GM21367 (cell line): ENCODE measurements around the gene ACTMAP.

Experiments used
- ATAC-seq: cut with Tn5 transposase; IDR thresholded peaks from one replicate; pipeline ENCODE4 v1.9.1; 2021; ENCODE audit not compliant: unreplicated experiment

Gene ACTMAP

DNA sequence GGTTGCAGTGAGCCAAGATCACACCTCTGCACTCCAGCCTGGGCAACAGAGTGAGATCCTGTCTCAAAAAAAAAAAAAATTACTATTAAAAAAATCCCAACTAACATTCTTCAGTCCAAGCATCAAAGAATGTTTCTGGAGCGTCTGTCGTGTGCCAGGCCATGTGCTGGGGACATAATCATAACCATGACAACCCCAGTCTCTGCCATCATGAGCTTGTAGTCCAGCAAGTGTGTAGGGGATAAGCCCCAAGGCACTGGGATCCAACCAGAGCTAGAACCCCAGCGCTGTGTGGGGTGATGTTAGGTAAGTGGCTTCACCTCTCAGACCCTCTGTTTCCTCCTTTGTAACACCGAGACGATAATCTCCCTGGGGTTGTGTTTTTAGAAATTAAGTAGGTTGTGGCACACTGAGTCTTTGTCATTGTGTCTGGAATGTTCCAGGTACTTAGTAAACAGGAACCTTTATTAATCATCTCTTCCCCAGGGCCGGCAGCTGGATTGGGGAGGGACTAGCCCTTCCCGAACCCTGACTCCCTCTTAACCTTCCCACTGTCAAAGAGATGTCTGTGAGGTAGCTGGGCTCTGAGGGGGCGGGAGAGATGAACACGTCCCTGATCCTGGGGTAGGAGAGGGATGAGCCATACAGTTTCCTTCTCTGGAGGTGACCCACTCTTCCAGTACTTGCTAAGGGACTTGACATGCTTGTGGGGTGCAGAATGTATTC is 28.2 kb downstream of the ACTMAP start:
- no peak for ATAC-seq

DNA sequence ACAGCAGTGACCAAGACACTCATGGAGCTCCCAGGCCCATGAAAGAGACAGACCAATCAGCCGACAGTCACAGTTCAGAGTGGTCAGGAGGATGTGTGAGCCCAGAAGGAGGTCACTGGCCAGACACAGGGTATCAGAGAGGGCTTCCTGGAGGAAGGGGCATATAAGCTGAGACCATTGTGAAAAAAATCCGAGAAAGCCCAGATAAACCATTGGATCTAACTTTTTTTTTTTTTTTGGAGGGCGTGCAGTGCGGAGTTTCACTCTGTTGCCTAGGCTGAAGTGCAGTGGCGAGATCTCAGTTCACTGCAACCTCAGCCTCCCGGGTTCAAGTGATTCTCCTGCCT is 29.2 kb downstream of the ACTMAP start:
- no peak for ATAC-seq

DNA sequence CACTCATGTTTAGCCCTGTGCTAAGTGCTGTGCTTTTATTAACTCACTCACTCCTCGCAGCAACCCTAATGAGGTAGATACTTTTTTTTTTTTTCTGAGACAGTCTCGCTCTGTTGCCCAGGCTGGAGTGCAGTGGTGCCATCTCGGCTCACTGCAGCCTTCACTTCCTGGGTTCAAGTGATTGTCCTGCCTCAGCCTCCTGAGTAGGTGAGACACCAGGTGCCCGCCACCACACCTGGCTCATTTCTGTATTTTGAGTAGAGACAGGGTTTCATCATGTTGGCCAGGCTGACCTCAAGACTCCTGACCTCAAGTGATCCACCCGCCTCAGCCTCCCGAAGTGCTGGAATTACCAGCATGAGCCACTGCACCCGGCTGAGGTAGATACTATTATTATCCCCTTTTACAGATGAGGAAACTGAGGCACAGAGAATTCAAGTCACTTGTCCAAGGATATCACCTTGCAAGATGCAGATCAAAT is 30.8 kb downstream of the ACTMAP start:
- ATAC-seq = no peak

DNA sequence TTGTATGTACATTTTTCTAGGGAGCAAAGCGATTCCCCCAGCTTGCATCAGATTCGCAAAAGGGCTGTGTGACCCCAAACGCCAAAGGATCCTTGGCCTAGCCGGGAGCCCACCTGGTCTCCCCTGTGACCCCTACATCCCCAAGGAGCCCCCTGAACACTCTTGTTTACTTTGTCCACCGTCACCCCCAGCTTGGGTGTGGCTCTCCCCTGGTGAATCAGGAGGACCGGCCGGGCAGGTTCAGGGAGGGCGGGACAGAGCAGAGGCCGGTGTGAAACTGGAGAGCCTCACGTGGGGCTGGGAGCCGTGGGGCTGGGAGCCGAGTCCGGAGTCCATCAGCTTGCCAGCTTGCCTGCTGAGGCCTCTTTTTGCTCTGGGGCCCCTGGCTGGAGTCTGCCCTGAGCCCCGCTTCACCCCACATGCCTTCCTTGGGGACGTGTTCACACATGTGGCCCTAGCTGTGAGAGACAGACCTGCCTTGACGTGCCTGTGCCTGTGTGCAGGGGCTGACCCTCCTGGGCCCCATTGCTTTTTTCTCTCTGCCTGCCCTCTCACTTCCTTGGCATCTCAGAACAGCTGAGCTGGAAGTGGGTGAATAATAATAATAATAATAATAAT is 31.4 kb downstream of the ACTMAP start:
- ATAC-seq = no peak

DNA sequence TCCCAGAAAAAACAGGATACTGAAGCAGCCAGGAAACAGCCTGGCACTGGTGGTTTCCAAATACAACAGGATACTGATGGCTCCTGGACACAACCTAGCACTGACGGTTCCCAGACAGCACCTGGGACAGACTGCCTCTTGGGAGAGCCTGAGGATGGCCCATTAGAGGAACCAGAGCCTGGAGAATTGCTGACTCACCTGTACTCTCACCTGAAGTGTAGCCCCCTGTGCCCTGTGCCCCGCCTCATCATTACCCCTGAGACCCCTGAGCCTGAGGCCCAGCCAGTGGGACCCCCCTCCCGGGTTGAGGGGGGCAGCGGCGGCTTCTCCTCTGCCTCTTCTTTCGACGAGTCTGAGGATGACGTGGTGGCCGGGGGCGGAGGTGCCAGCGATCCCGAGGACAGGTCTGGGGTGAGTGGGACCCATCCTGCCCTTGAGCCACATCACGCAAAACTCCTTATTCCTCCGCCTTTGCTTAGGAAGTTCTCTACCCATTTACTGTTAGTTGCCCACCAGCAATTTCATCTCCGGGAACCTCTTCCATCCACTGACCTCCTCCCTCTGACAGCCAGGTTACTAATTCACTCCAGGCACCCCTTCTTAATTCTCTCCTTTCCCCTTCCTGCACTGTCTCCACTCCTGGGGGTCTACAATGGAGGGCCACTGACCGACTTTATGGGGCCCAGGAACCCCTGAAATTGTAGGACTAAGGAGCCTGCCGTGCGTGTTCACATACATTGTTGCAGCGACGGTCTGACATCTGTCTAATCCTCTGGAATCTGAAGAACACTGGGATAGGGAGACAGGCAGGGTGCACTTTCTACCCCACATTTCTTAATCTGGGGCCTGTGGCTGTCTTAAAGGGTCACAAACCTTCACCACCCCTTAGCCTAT is 32.1 kb downstream of the ACTMAP start:
- no peak for ATAC-seq

DNA sequence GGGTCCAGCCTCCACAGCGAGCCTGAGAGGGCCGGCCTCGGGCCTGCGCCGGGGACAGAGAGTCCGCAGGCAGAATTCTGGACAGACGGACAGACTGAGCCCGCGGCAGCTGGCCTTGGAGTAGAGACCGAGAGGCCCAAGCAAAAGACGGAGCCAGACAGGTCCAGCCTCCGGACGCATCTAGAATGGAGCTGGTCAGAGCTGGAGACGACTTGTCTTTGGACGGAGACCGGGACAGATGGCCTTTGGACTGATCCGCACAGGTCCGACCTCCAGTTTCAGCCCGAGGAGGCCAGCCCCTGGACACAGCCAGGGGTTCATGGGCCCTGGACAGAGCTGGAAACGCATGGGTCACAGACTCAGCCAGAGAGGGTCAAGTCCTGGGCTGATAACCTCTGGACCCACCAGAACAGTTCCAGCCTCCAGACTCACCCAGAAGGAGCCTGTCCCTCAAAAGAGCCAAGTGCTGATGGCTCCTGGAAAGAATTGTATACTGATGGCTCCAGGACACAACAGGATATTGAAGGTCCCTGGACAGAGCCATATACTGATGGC is 32.9 kb downstream of the ACTMAP start:
- no peak for ATAC-seq

DNA sequence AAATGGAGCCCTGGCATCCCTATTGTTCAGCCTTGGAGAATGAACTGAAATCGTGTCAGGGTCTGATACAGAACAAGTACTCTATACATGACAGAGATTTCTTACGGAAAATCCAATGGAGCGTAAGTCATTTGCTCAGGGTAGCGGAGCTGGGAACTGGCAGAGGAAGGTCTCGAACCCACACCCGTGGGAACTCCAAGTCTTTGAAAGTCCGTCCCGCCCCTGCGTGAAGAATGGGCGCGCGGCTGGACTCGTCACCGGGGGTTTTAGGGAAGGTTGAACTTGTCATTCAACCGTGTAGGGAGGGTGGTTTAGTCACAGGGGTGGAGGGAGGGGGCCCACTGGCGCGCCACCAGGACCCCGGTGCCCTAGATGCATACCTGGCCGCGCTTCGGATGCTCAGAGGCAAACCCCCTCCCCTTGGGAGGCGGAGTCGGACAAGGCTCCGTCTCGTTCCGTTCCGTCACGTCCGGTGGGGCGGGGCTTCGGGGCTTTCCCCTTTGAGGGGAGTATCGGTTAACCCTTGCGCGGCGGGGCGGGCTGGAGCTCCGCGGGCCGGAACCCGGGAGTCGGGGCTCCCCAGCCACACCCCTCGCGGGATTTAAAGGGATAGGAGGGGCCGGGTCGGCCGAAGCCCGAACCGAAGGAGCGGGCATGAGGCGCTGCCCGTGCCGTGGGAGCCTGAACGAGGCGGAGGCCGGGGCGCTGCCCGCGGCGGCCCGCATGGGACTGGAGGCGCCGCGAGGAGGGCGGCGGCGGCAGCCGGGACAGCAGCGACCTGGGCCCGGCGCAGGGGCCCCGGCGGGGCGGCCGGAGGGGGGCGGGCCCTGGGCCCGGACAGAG is 33.6 kb downstream of the ACTMAP start, which contains the start of the genes COQ8B and ITPKC:
Gene COQ8B (minus strand): TSS at position 405 of the 843 bp plus-strand sequence. CDS start 2,254 bp downstream, outside the sequence.
Gene ITPKC (plus strand): TSS at position 631 of the 843 bp plus-strand sequence. CDS start 24 bp downstream, at position 655.
- ATAC-seq = peak; percentile 45

DNA sequence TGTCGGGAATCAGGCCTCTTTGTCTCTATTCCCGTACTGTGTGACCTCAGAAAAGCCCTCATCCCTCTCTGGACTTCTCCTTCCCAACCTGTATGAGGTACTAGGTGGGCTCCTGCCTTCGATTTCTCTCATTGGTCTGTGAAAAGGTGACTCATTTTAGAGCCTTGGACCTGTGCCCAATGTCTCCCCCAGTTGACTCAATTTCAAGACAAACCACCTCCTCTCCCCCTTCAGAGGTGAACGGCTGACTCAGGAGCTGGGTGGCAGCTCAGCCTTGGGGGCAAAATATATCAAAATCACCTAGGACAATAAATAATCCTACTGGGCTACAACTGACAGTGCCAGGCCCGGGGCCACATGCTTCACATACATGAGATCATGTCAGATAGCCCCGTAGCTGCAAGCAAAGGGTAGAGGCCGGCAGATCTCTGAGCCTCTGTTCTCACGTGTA is 34.2 kb downstream of the ACTMAP start:
- ATAC-seq = no peak

DNA sequence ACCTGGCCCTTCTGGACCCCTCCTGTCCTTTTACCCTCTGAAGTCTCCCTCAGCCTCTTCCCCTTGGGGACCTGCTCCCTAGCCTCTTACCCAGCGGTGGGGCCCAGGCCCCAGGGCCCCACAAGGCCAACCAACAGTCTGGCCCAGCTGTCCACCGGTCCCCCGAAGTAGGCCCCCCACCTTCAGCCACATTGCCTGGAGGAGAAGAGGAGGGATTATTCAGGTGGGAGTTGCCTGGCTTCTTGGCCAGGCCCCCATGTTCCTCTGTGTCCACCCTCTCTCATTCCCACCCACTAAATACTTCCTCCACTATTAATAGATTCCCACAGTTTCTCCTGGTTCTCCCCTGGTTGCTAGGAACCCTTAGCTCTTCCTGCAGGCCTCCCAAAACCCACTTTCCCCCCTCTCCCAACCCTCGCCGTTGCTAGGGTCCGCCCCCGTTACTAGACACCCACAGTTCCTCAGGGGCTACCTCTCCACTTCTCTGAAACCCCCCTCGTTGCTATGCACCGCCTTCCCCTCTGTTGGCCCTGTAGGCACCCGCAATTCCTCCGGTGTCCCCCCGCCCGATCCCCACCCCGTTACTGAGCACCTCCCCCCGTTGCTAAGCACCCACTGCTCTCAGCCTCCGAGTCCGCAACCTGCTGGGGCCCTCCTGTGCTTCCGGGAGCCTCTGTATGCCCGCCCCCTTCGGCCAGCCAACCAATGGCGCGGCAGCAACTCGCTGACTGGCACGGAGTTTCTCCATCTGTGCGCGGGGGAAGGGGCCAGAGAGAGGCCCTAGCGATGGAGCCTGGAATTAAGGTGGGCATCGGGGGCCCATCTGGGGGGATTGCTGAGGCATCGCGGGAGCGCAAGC is 35.6 kb downstream of the ACTMAP start:
- peak; percentile 42 for ATAC-seq

DNA sequence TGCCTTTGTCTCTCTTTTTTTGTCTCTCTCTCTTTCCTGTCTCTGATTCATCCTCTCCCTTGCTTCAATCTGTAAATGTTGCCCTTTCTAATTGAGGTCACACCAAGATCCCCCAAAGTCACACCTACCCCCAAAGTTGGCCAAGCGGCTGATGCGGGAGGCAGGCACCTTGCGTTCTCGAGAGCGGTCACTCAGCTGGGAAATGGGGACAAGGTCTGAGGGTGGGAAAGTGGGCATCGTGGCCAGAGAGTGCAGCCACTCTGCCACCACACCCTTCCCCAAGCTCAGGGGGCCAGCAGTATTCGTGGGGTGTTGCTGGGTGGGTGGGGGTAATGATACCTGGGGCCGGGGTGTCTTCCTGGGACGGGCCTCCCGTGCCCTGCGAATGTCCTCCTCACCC is 36.3 kb downstream of the ACTMAP start:
- no peak for ATAC-seq

DNA sequence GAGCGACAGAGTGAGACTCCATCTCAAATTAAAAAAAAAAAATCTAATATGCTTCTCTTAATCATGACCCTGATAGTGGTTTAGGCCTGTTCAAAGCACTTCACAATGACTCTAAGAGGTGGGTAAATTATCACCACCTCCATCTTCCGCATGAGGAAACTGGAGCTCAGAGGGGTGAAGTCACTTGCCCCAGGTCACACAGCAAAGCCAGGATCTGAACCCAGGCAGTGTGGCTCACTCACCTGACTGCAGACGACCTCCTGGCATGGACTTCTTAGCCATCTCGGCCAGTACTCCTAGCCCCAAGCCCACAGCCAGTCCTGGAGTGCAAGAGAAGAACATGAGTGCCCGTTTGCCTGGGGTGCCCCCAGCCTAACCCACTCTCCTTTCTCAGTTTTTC is 40.5 kb downstream of the ACTMAP start:
- ATAC-seq = no peak

DNA sequence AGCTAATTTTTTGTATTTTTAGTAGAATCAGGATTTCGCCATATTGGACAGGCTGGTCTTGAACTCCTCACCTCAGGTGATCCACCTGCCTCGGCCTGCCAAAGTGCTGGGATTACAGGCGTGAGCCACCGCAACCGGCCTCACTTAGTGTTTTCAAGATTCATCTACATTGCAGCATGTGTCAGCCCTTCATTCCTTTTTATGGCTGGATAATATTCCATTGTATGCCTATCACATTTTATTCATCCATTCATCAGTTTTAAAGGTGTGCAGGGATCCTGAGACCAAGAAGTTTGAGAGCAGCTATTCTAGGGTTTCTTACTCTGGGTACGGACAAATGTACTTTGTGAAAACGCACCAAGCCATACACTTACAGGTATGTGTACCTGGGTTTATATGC is 42.7 kb downstream of the ACTMAP start:
- ATAC-seq = no peak

DNA sequence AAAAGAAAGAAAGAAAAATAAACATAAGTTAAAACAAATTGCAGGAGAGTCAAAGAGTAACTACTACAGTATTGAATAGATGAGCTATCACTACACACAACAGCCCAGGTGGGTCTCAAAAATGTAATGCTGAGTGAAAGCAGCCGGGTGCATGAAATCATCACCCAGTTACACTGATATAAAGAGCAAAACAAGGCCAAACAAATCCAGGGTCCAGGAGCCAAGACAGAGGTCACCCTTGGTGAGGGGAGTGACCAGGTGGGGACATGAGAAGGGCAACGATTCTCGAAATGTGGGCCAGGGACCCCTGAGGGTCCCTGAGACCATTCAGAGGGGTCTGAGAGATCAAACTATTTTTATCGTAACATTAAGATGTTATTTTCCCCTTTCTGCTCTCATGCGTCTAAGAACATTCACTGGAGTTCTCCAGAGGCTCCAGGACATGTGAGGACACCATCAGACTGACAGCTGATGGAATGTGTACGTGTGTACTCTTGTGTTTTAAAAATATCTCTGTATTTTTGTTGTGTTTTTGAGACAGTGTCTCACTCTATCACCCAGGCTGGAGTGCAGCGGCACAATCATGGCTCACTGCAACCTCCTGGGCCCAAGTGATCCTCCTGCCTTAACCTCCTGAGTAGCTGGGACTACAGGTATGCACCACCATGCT is 44.2 kb downstream of the ACTMAP start:
- ATAC-seq = no peak

DNA sequence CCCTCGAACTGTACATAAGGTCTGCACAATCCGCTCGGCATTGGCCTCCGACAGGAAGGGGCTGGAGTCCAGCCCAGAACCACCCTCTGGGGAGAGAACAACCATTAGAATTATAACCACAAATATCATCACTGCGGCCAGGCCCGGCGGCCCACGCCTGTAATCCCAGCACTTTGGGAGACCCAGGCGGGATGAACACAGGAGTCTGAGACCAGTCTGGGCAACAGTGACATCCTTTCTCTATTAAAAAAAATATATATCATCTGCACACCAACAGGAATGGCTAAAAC is 45.0 kb downstream of the ACTMAP start:
- no peak for ATAC-seq

DNA sequence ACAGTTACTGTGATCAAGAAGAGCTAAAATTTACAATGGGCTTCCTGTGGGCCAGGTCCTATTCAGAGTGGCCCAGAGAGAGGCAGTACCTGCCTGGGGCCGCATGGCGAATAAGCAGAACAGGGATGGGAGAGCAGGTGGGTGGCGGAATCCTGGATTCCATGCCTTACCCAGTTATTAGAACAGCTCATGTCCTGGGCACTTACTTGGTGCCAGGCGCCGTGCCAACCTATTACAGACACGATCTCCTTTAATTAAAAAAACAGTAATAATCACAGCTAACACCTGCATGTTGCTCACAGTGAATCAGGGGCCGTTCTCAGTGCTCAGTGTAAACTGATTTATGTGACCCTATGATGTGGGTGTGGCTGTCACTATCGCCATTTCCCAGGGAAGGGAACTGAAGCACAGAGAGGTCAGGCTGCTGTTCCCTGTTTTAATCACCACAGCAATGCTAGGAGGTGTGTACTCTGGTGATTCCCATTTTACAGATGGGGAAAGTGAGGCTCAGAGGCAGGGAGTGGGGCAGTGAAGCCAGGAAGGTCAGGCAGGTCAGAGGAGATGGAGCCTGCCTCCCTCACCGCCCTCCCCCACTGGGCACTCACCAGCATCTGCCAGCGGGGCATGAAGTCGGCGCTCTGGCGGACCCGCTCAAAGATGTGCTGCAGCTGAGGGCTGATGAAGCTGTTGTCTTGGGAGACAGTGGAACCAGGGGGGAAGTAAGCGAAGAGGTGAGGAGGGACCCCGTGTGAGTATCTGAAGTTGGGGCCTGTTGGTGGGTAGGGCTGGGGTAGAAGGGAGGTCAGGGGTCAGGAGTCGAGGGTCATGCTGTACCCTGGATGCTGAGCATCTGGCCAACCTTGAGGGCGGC is 45.6 kb downstream of the ACTMAP start:
- ATAC-seq = no peak

DNA sequence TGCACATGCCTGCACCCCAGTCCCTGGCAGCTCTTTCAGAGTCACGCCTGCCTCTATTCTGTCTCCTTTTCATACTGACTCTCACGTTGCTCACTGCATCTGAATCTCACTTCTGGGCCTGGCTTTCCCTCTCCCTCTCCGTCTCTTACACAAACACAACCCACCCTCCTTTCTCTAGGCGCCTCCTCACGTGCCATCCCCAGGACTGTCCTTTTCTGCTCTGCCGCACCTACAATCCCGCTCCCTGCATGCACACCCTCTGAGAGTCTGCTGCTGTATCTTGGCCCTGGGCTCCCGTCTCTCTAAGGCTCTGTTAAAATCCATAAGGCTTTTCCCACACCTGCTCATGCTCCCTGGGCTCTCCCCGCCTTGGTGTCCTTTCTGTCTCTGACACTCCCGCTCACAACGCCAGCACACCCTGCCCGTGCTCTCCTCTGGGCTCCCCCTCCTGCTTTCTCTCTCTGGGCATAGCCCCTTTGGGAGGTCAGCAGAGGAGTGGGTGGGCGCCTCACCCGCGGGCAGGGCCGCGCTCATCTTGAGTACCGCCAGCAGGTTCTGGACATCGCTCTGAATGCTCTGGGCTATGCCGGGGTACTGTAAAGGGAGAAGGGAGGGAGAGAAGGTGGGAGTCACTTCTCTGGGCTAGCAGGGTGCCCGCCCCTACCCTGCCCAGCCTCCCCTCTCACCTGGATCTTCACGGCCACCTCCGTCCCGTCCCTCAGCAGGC is 47.1 kb downstream of the ACTMAP start:
- ATAC-seq = no peak

DNA sequence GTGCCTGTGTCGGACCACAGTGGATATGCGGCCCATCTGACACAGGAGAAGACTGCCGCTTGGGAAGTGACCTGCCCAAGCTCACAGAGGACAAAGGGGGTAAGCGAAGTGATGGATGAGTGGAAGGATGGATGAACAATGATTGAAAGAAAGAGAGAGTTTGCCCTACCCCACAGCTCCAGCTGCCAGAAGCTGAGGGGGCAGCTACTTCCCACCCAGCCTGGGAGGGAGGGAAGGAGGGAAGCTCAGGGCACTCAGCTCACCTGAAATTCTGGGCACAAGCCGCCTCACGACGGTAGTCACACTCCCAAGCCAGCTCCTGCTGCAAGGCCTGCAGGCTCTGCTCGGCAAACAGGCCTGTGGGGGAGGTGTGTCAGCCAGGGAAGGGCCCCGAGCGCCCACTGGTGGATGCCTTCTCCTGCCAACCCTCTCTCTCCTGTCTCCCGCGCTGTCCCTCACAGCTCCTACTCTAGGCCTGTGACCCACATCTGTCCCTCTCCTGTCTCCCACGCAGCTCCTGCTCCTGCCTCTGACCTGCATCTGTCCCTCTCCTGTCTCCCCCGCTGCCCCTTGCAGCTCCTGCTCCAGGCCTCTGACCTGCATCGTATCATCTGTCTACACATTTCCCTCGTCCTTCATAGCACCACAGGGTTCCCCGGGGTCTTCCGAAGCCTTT is 47.8 kb downstream of the ACTMAP start:
- no peak for ATAC-seq
